Stimulated activated CD8-positive, alpha-beta memory T cell treated with anti-CD3 and anti-CD28 coated beads, Interleukin-12 subunit alpha, Interleukin-12 subunit beta, amount 100 ng/mL, for 24 hours (primary cell): ENCODE measurements around the gene ZNF248.
"Not testable (repeated sequence)": the region's sequence is repeated elsewhere in the genome, so short reads cannot be mapped to it uniquely, and the experiment has no call there.

Experiments used
- DNase-seq: peaks from one replicate; pipeline ENCODE4 v3.0.0-alpha.2; 2020; ENCODE audit errors: extremely low read depth

ZNF248 gene

GRCh38 chr10:37857287-37858211, at the start of gene ZNF248:
Gene ZNF248 (minus strand): TSS chr10:37857610. CDS start chr10:37856310, 1,300 bp downstream.
- DNase-seq = peak; percentile 88

- no peak for DNase-seq
Measured at GRCh38 chr10:37906382-37906781, 49.0 kb upstream of the ZNF248 start.

GRCh38 chr10:37896436-37896835, 39.0 kb upstream of the ZNF248 start:
- DNase-seq = no peak

- DNase-seq = no peak
Measured at GRCh38 chr10:37895674-37896073, 38.3 kb upstream of the ZNF248 start.

- DNase-seq = no peak
Measured at GRCh38 chr10:37885850-37886249, 28.4 kb upstream of the ZNF248 start.

- no peak for DNase-seq
Measured at GRCh38 chr10:37872955-37873354, 15.5 kb upstream of the ZNF248 start.

- DNase-seq = no peak
Measured at GRCh38 chr10:37872283-37872682, 14.9 kb upstream of the ZNF248 start.

- no peak for DNase-seq
Measured at GRCh38 chr10:37871568-37872251, 14.3 kb upstream of the ZNF248 start.

- DNase-seq = no peak
Measured at GRCh38 chr10:37871143-37871542, 13.7 kb upstream of the ZNF248 start.

- DNase-seq = no peak
Measured at GRCh38 chr10:37868796-37869195, 11.4 kb upstream of the ZNF248 start.

- no peak for DNase-seq
Measured at GRCh38 chr10:37865957-37866803, 8.8 kb upstream of the ZNF248 start.

GRCh38 chr10:37865264-37865663, 7.9 kb upstream of the ZNF248 start:
- DNase-seq = no peak

- DNase-seq = no peak
Measured at GRCh38 chr10:37860494-37861190, 3.2 kb upstream of the ZNF248 start.

GRCh38 chr10:37859270-37859669, 1.9 kb upstream of the ZNF248 start:
- DNase-seq = not testable (repeated sequence)

- DNase-seq = no peak
Measured at GRCh38 chr10:37856881-37857286, 526 bp downstream of the ZNF248 start.

- no peak for DNase-seq
Measured at GRCh38 chr10:37855636-37856035, 1.8 kb downstream of the ZNF248 start.

- no peak for DNase-seq
Measured at GRCh38 chr10:37854626-37855025, 2.8 kb downstream of the ZNF248 start.

GRCh38 chr10:37844644-37845043, 12.8 kb downstream of the ZNF248 start:
- DNase-seq = no peak

GRCh38 chr10:37839243-37839642, 18.2 kb downstream of the ZNF248 start:
- no peak for DNase-seq

GRCh38 chr10:37831495-37832333, 25.7 kb downstream of the ZNF248 start:
- DNase-seq = no peak
